ENCODE measurements around the gene RGL3.
A peak's percentile ranks its signal among the peaks of the same experiment; 100 is the strongest.
"Not testable (repeated sequence)": the region's sequence is repeated elsewhere in the genome, so short reads cannot be mapped to it uniquely, and the experiment has no call there.

Gene RGL3

GRCh38 chr19:11361771-11362731 lies 57.1 kb downstream of the RGL3 start:
- DNase-seq (ENCODE audit: low spot score), result no peak

GRCh38 chr19:11361037-11361770 lies 57.9 kb downstream of the RGL3 start:
- DNase-seq (ENCODE audit: low spot score), result no peak

GRCh38 chr19:11359421-11359820 lies 59.7 kb downstream of the RGL3 start:
- DNase-seq (ENCODE audit: low spot score), result no peak

- no peak for DNase-seq (ENCODE audit: low spot score)
Observed at GRCh38 chr19:11356676-11357550, 62.2 kb downstream of the RGL3 start.

- DNase-seq (ENCODE audit: low spot score), result no peak
Observed at GRCh38 chr19:11356074-11356397, 63.1 kb downstream of the RGL3 start.

GRCh38 chr19:11355160-11356073 lies 63.7 kb downstream of the RGL3 start, which contains the start of gene PLPPR2:
PLPPR2 (plus strand) TSS chr19:11355432; CDS start chr19:11357674, 2,242 bp downstream.
- peak; percentile 82 for DNase-seq (ENCODE audit: low spot score)

- not testable (repeated sequence) for DNase-seq (ENCODE audit: low spot score)
Observed at GRCh38 chr19:11354102-11354501, 65.0 kb downstream of the RGL3 start.

- DNase-seq (ENCODE audit: low spot score), result no peak
Observed at GRCh38 chr19:11349171-11349570, 69.9 kb downstream of the RGL3 start.

- DNase-seq (ENCODE audit: low spot score), result no peak
Observed at GRCh38 chr19:11347546-11348039, 71.5 kb downstream of the RGL3 start.

- peak; percentile 100 for DNase-seq (ENCODE audit: low spot score)
Observed at GRCh38 chr19:11346104-11346940, 72.8 kb downstream of the RGL3 start, which contains the start of the genes CCDC159 and TMEM205. CCDC159 (plus strand) TSS chr19:11346519; CDS start chr19:11346607, 88 bp downstream. TMEM205 (minus strand) TSS chr19:11346268; CDS start chr19:11345619, 649 bp downstream.

GRCh38 chr19:11345122-11345803 lies 73.9 kb downstream of the RGL3 start:
- no peak for DNase-seq (ENCODE audit: low spot score)
